ENCODE data around the gene CETP.
"Not testable (repeated sequence)": the region's sequence is repeated elsewhere in the genome, so short reads cannot be mapped to it uniquely, and the experiment has no call there.

CETP gene

DNA sequence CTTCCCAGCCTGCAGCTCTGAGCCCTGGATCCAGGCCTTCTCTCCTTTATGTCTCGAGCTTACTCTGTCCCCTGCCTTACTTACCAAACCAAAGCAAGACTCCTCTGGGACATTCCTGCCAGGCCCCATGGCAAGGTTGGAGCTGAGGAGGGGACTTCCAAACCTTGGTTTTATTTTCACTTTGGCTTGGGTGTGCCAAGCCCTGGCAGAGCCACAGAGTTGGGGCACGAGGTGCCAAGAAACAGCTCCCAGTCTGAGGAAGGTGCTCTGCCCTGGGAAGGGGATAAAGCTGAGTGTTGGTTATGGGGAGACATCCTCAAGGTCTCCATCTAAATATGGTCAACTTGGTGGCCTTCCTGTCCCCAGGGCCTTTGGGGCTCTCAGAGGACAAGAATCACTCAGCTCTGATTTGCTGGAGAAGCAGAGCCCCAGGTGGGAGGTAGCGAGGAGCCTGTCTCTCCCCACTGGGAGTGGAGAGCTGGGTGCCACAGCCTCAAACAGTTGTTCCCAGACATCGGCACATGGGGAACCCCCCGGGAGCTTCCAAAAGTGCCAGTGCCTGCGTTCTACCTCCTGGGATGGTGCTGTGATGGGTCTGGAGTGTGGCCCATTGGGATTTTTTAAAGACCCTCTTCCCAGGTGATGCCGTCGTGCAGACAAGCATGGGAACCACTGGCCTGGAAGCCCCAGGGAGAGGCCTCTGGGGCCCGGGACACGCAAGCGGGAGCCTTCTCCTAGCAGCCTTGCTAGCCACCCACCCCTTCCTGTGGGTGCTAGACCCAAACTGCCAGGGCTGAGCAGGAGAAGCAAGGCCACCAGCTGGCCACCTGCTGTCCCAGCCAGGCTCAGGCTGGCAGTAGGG, 37.9 kb downstream of the CETP start:
- no peak for DNase-seq

DNA sequence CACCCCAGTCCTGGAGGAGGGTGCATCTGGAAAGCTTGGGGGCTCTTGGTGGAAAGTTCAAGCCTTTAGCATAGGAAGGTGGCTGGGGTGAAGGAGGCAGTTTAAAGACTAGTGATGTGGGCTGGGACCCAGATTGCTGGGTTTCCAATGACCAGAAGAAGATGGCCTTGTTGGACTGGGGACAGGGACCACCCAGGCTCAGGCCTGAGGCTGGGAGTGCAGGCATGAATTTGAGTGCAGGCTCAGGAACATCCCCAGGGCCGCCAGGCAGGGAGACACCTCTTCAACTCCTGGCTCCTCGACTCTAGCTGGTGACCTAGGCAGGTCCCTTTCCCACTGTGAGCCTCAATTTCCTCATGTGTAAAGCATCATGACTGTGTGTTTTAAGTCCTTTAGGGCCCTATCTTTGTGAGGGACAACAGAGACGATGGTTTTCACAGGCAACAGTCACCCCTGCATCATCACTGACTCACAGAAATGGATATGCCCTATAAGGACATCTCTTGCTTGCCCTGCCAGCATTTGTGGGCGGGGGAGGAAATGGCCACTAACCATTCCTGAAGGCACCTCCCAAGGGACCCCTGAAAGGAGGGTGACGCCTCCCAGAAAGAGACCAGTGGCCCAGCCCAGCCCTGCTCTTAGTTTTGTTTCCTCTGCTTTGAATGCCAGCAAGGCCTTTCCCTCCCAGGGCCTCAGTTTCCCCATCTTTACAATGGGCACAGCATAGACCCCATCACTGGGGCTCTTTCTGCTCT, 38.7 kb downstream of the CETP start:
- no peak for DNase-seq

DNA sequence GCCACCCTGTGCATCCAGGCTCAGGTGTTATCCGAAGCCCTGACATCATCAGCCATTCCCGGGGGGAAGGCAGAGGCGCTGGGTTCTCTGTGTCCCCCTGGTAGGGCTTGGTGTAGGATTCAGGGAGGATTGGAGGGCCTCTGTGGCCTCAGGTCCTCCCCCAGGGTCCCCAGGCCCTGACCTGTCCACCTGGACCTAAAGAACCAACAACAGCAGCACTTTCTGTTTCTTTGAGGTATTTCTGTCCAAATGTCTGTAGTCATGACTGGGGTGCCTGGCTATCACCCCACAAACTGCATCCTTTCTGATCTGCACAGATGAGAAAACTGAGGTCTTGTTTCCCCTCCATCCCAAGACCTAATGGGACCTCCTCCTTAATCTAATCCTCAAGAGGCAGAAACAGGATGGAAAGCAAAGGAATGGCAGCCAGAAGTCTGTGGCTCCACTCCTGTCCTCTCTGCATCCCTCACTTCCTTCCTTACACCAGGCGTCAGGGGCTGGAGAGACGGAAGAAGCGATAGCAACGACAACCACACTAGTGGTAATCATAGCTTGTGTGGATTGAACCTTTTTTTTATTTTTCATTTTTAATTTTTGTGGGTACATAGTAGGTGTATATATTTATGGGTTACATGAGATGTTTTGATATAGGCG, 39.4 kb downstream of the CETP start:
- DNase-seq: no peak

DNA sequence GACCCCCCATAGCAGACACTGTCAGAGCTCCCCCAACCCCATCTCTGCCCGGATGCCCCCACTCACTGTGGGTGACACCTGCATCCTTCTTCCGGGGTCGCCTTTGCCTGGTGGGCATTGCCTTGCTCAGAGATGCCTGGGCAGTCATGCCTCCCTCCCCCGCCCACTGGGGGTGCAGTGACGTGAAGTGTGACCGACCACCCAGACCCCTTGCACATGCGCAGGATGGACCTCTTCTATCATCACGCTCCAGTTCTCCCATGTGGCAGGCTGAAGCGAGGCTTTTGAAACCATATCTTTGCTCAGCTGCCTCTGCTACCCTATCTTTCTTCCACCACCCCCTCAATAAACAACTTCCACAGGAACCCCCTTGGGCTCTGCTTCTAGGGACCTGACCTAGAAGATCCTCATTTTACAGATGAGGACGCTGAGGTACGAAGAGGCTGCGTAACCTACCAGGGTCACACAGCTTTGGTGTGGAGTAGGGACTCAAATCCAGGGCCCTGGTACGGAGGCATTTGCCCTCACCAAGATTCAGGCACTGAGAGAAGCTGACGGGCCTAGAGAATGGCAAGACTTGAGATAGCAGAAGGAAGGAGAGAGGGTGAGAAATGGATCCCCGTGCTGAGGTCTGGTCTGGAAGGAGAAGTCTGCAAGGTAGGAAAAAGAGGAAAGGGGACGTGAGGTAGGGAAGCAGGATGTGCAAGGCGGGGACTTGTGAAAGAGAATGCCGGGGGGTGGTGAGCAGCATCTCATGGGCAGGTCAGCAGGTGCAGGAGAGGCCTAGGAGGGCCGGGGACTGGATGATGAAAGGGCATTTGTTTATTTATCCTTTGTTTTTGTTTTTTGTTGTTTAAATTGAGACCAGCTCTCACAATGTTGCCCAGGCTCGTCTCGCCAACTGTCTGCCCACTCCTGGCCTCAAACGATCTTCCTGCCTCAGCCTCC, 42.0 kb downstream of the CETP start:
- DNase-seq: no peak

DNA sequence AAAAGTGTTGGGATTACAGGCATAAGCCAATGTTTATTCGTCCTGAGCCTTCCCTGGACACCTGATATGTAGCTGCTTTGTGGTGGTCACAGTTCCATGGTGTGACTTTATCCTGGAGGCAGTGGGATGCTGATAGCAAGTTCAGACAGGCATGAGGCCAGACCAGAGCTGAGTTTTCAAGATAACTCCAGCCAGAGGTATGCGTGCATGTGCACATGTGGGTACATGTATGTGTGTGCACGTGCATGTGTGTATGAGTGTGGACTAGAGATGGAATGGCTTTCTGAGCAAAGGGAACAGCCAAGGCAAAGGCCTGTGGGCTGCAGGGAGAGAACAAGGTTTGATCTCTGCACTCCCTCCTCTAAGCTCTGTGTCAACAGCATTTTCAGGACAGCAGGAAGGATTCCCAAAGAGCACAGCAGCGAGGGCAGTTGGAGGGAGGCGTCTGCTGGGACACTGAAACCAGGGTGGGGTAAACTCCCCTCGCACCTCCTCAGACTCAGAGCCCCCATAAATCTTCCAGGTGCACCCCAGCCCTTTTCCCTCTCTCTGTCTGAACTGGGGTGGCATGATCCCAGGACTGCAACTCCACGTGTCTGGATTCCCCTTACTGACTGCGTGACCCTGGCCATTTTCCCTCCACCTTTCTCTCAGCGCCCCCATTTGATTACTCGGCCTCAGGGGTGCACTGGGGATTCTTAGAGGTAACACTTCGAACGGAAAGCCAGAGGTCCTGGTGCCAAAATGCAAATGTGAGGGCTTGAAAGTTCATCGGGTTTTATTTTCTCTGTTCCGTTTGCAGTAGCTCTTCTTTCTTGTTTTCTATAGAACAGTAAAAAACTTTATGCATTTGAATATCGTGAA, 42.9 kb downstream of the CETP start:
- no peak for DNase-seq

DNA sequence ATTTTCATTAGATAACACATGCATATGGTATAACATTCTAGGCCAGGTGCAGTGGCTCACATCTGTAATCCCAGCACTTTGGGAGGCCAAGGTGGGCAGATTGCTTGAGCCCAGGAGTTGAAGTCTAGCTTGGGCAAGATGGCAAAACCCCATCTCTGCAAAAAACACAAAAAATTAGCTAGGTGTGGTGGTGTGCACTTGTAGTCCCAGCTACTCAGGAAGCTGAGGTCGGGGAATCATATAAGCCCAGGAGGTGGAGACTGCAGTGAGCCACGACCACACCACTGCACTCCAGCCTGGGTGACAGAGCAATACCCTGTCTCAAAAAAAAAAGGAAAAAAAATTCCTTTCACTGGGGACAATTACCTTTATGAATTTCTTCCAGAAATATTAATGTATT, 43.8 kb downstream of the CETP start:
- DNase-seq: not testable (repeated sequence)

DNA sequence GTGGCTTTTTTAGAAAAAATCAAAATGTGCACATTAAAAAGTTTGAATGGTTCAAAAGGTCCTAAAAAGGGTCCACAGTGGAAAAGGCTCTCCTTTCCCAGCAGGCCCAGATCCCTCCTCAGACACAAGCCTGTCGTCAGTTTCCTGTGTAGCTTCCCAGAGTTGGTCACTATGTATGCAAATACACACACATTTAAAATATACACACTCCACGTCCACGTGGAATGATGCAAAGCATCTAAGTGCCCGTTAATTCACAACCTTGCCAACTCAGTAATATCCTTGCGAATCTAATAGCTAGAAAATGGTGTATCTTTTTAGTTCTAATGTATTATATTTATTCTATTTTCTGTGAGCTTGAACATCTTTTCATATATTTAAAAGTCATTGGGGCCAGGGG, 45.3 kb downstream of the CETP start:
- DNase-seq: no peak

DNA sequence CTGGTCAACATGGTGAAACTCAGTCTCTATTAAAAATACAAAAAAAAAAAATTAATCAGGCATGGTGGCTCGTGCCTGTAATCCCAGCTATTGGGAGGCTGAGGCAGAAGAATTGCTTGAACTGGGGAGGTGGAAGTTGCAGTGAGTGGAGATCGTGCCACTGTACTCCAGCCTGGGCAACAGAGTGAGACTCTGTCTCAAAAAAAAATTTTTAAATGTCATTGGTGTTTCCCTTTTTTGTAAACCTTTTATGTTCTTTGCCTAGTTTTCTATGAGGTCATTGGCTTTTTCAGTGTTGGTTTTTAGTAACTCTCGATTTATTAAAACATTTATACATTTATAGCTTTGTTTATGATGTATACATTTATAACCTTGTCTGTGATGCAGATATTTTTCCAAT, 45.8 kb downstream of the CETP start:
- DNase-seq: no peak

DNA sequence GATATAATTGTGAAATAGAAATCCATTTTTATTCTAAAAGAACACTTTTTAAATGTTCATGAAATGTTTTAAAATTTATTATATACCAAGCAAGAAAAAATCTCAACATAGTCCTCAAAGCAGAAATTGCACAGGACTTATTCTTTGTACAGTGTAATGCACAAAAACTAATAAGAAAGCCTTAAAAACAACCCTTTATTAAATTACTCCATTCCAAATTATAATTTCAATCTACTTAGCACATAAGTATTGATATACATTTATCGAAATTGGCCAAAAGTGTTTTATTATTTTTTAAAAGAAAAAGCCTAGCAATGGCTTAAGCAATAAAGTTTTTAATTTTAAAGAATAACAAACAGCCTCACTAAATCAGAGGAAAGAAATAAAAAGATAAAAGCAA, 46.7 kb downstream of the CETP start:
- DNase-seq: no peak

DNA sequence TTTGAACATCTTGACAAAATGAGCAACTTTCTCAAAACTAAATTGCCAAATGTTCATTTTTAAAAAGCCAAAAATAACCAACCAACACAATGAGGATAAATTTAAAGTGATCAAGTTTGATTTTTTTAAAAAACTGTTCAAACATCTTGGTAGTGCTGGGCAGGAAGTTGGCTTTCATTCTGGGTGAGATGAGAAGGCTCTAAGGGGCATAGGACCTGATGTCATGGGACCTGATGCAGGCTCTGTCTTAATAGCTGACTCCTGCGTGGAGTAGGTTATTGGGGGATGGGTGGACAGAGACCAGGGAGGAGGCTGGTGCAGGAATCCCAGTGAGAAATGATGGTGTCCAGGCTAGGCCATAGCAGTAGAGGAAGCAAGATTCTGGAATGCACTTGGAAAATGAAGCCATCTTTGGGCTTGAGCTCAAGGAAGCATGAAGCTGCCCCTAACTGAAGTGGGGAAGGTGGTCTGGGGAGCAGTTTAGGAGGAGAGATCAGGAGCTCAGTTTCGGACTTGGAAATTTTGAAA, 48.0 kb downstream of the CETP start:
- DNase-seq: no peak

DNA sequence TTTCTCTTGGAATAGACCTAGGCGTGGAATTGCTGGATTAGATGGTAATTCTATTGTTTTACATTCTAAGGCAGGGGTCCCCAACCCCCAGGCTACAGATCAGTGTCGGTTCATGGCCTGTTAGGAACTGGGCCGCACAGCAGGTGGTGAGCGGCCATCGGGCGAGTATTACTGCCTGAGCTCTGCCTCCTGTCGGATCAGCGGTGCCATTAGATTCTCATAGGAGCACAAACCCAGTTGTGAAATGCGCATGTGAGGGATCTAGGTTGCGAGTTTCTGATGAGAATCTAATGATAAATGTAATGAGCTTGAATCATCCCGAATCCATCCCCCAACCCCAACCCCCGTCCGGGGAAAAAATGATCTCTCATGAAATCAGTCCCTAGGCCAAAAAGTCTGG, 50.6 kb downstream of the CETP start:
- no peak for DNase-seq

DNA sequence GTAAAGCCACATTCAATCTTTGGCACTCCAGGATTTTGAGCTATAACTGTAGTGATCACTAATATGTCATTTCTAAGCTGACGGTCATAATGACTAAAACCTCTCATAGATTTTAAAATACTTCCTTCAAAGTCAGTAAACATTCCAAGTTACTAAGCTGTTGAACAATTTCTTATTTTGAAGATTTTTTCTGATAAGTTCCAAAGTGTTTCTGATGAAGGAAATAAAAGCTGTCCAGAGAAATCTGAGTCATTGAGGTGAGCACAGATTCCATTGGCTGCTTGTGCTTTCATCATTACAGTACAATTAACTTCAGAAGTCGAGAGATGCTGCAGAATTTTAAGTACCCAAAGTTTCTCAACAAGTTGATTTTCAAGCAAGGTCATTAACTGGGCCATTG, 51.5 kb downstream of the CETP start:
- no peak for DNase-seq

DNA sequence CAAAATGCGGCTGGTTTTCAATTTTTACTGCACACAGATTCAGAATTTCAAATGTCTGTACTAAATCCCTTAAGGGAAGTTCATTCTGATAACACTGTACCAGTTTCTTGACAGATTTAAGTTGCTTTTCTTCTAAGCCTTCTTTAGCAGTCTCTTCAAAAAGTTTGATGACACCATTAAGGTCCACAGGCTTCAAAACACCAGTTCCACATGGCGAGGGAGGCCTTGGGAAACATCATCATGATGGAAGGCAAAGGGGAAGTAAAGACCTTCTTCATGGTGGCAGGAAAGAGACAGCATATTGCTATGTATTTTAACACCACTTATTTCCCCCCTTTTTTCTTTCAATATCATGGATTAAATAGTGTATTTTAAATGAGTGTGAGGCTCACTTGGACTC, 52.2 kb downstream of the CETP start:
- DNase-seq: no peak

DNA sequence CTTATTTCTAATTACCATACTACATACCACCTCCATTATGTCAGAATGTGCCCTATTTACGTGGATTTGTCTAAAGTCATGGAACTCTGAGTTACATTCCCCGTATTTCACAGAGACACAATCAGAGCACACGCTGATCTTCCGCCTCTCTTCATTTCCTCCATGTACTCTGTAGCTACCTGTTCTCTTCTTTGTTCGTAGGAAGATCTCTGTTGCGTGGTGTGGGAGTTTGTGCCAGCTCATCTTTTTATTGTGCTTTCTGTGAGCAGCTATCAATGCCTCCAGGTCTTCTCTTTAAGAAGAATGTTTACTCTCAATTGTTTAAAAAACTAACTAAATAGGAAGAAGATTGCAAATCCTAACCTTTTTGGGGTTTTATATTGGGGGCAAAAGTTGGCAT, 54.6 kb downstream of the CETP start:
- DNase-seq: no peak

DNA sequence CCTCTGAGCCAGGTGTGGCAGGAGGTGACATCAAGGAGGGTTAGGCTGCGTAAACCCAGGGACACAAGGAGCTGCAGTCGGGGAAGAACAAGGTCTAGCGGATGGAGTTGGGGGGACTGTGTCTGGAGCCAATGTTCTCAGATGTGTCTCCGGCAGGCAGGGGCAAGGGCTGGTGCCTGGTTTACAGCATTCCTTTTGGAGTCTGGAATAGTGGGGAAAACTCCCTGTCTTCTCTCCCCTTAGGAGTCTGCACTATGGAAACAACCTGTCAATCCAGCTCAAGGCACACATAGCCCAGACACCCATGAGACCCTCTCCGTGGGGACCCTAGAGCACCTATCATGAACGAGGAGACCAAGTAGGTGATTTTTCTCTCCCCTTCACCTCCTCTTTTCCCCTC, 55.1 kb downstream of the CETP start:
- DNase-seq: no peak

DNA sequence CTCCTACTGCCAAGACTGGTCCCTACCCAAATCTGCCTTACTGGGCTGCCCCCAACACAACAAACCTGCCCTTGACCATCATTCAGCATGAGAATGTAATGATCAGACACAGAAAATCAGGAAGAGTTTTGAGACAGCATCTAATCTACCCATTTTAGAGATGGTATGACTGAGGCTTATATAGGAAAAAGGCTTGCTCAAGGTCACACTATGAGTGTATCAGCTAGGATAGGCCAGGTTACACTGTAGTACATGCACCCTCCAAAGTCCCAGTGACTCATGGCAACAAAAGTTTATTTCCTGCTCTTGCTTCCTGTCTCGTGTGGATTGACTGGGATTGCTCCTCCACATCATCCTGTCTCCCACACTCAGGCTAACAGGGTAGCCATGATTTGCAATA, 55.5 kb downstream of the CETP start:
- DNase-seq: no peak

DNA sequence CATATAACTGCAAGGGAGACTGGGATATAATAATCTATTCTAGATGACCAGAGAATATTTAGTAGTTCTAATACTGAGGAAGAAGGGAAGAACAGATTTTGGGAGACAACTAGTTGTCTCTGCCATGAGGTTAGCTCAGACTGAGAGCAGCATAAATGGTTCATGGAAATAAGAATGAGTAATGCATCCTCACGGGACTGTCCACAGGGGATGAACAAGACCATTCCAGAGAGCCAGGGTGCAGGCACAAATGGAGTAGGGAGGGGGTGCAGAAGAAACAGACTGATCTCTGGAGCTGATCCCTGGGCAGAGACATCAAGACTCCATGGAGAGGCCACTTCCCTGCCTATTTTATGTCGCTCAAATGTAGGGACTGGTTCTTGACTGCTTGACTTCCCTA, 58.0 kb downstream of the CETP start:
- DNase-seq: no peak

DNA sequence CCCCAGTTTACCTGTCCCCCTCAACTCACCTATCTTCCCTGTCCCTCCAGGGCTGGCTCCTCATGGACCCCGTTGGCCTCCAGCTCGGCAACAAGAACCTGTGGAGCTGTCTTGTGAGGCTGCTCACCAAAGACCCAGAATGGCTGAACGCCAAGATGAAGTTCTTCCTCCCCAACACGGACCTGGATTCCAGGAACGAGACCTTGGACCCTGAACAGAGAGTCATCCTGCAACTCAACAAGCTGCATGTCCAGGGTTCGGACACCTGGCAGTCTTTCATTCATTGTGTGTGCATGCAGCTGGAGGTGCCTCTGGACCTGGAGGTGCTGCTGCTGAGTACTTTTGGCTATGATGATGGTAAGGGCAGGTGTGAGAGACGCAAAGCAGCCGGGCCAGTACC, 58.9 kb downstream of the CETP start:
- DNase-seq: no peak

DNA sequence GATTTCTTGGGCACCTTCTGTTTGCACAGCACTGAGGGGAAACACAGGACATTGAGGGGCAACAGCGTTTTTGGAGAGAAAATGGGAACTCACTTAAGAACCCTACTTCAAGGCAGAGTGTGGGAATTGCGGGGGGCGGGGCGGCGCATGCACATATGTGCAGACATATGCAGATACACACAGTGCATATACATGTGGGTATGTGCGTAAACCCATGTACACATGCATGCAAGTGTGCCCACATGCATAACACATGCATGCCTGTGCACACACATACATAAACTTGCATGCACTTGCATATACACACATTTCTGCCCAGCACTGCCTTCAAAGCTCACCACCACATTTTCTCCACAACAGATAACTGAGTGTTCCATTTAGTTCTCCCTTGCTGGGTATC, 60.0 kb downstream of the CETP start:
- no peak for DNase-seq

DNA sequence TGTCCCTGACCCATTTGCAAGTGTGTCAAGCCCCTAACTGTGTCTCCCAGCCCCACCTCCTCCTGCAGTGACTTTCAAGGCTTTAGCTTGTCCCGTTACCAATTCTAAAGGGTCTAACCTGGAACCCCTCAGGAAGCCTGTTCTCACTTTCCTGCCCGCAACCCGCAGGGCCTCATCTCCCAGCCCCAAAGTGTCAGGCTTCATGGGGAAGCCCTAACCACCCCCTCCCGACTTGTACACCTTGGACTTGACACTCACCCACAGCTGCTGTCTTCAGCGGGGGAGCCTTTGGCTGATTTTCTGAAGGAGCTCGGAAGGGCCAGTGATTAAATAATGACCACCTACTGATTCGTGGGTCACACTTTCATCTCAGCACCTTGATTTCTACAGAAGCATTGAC, 60.7 kb downstream of the CETP start:
- DNase-seq: no peak

DNA sequence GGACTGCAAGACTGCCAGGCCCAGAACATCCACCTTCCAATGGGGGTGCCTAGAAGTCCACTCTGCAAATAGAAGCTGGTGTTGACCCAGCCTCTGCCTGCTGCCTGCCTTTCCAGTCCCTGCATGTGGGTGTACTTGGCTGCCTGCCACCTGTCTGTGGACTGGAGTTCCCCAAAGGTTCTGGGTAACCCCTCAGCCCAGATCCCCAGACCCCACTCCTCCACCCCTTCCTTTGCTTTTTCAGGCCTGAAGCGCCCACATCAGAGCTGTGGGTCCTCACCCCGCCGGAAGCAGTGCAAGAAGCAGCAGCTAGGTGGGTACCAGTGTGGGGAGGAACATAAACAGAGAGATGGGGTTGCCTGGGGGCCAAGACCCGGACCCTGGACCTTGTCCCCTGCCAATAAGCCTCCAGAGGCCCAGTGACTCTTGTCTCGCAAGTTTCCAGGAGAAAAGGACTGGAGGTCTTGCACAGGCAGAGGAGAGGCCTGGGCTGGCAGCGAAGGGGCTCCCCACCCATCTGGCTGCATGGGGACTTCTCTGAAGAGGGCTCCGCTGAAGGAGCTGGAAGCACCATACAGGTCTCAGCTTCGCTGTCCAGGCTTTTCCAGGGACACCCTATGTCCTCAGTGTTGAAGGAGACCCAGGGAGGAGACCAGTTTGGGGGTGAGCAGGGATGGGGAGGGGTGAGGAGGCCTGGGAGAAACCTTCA, 61.9 kb downstream of the CETP start:
- no peak for DNase-seq
